ENCODE measurements around the gene SERPINB10.

DNA sequence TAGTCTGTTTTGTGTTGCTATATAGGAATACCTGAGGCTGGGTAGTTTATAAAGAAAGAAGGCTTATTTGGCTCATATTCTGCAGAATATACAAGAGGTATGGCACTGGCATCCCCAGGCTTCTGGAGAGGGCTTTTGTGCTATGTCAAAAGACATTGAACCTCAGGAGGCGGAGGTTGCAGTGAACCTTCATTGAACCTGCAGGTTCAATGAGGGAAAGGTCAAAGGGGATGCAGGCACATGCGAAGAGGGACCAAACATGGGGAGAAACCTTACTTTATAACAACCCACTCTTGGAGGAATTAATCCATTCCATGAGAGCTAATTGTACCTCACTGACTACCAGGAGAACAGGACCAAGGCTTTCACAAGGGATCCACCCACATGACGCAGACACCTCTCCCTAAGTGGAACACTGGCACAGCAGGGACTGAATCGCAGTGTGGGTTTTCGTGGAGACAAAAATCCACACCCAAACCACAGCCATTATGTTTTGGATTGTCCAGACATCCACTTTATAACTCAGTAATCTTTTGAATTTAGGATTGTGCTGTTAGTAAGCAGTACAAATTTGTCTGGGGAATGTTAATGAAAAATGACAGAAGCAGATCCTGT is 58.1 kb downstream of the SERPINB10 start:
- TF ChIP-seq EZH2 (IDR thresholded peaks at IDR 0.05; ENCODE audit: insufficient read depth, poor library complexity, severe bottlenecking) (no peak), EZH2phosphoT487 (IDR thresholded peaks at IDR 0.05; ENCODE audit: insufficient read depth, low read depth) (no peak)

Data from GM23248 (cell line).